Prostate gland (tissue), 2 donors: Measurements from ENCODE around the gene SUPT6H.

Experiments used
- POLR2A ChIP-seq: fragments of 450-650 bp; IDR thresholded peaks from one replicate; pipeline ENCODE4 v1.6.1; 2016; ENCODE audit warnings: antibody characterized with exemption, mild to moderate bottlenecking
- TF ChIP-seq, protein P1 (sequence below), 4 experiments: fragments of 200-600 bp in 2 of 4; fragments of 450-650 bp in 2 of 4; sonication (generic) in 2 of 4; IDR thresholded peaks; 1 replicate in 3 of 4; 2 replicates in 1 of 4; pipeline ENCODE4 v1.5.1; 2016 to 2019; ENCODE audit warnings: antibody characterized with exemption in 4 of 4, mild to moderate bottlenecking in 2 of 4, moderate library complexity in 2 of 4

DNA sequence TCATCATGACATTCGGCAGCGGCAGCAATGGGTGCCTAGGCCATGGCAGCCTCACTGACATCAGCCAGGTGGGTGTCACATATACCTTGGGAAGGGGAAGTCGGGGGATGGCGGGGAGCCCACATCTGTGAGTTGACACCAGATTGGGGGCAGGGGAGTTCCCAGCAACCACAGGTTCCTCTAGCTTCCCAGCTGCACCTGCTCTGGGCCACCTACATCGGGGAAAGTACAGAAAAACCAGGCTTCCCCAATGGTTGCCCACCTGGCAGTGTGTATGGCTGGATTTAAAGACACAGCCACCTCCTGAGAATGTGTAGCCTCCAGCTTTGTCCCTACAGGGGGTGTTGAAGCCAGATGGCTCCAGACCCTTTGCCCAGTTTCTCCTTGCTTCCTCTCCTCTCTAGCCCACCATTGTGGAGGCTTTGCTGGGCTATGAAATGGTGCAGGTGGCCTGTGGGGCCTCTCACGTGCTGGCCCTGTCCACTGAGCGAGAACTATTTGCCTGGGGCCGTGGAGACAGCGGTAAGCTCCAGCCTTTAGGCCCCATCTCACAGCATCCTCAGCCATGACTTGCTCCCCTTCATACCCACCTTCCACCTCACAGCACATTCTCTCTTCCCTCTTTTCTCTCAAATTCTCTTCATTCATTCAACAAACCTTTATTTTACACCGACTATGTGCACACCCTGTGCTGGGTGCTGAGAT, 76.8 kb downstream of the SUPT6H start:
- TF ChIP-seq, protein P1, sequence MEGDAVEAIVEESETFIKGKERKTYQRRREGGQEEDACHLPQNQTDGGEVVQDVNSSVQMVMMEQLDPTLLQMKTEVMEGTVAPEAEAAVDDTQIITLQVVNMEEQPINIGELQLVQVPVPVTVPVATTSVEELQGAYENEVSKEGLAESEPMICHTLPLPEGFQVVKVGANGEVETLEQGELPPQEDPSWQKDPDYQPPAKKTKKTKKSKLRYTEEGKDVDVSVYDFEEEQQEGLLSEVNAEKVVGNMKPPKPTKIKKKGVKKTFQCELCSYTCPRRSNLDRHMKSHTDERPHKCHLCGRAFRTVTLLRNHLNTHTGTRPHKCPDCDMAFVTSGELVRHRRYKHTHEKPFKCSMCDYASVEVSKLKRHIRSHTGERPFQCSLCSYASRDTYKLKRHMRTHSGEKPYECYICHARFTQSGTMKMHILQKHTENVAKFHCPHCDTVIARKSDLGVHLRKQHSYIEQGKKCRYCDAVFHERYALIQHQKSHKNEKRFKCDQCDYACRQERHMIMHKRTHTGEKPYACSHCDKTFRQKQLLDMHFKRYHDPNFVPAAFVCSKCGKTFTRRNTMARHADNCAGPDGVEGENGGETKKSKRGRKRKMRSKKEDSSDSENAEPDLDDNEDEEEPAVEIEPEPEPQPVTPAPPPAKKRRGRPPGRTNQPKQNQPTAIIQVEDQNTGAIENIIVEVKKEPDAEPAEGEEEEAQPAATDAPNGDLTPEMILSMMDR (IDR thresholded peaks at IDR 0.05): no peak
- TF ChIP-seq POLR2A: no peak
